ENCODE data around the gene SPATC1L.

The SPATC1L gene

GRCh38 chr21:46131838-46132651 is 52.2 kb downstream of the SPATC1L start:
- DNase-seq (ENCODE audit: low read depth), result no peak

- DNase-seq (ENCODE audit: low read depth), result no peak
Observed at GRCh38 chr21:46131588-46131837, 52.7 kb downstream of the SPATC1L start.

DNA sequence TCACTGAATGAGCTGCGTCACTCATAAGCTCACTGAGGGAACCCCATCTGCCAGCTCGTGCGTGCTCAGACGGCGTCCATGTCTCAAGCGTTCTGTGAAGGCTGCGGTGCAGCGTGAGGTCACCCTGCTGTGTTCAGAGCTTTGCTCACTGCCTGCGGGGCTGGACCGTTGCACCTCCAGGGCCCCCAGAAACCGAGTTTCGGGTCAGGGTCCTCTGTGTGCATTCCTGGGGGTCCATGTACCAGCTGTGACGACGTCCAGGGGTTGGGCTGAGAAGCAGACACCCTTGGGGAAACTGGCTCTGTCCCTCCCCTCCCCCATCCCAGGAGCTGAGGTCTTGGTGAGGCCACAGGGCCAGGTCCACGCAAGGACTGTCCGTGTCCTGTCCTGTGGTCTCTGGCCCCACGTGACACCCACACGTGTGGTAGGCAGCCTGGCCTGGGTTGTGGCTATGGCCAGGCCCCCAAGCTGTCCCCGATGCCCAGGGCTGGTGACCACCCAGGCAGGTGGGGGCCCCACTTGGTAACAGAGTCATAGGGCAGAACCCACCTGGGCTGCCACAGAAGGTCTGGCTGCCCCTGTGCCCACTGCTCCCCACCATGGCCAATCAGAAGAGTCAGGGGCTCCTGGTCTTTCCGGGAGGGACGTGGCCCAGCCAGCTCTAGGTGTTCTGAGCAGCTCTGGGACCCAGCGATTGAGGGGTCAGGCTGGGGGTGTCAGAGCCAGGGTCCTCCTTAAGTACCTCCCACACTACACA is 53.2 kb downstream of the SPATC1L start:
- DNase-seq (ENCODE audit: low read depth), result no peak

DNA sequence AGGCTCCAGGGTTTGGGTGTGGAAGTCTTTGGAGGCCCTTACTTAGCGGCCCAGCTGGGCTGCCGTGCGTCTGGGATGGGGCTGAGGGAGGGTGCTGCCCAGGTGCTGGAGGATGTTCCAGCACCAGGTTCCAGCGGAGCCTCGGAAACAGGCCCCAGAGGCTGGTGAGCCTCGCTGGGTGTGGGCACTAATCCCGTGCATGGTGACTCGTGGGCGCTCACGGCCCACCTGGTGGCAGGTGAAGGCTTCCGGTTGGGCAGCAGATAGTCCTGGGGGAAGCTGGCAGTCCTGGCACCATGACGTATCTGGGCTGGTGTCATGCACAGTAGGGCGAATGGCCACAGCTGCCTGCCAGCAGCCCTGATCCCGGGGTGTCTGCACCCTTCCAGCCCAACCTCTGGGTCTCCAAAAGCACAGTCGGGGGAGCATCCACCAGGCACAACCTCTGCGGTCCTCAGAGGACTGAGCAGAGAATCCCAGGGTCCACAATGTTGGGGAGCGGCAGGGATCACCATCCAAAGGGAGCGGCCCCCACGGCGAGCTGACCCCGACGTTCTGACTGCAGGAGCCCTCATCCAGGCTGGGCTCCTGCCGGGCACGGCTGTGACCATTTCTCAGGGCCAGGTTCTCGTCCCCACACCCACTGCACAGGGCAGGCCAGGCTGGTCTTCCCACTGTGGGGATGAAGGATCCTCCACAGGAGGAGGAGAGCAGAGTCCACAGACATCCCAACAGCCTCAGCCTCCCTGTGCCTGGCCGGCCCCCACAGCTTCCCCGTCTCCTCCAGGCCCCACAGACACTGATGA is 54.2 kb downstream of the SPATC1L start:
- no peak for DNase-seq (ENCODE audit: low read depth)

DNA sequence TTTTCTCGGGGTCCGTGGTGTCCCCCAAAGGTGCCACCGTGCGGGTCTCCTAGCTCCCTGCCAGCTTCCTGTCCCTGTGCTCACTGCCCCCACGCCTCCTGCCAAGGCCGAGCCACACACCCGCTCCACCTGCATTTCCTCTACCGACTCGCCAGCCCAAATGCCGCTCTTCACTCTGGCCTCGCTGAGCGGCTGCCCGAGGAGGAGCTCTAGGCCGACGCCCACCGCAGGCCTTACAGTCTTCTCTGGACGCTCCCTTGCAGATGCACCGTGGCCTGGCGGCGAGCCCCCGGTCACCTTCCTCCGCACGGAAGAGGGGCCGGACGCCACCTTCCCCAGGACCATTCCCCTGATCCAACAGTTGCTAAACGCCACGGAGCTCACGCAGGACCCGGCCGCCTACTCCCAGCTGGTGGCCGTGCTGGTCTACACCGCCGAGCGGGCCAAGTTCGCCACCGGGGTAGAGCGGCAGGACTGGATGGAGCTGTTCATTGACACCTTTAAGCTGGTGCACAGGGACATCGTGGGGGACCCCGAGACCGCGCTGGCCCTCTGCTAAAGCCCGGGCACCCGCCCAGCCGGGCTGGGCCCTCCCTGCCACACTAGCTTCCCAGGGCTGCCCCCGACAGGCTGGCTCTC is 55.2 kb downstream of the SPATC1L start:
- no peak for DNase-seq (ENCODE audit: low read depth)

DNA sequence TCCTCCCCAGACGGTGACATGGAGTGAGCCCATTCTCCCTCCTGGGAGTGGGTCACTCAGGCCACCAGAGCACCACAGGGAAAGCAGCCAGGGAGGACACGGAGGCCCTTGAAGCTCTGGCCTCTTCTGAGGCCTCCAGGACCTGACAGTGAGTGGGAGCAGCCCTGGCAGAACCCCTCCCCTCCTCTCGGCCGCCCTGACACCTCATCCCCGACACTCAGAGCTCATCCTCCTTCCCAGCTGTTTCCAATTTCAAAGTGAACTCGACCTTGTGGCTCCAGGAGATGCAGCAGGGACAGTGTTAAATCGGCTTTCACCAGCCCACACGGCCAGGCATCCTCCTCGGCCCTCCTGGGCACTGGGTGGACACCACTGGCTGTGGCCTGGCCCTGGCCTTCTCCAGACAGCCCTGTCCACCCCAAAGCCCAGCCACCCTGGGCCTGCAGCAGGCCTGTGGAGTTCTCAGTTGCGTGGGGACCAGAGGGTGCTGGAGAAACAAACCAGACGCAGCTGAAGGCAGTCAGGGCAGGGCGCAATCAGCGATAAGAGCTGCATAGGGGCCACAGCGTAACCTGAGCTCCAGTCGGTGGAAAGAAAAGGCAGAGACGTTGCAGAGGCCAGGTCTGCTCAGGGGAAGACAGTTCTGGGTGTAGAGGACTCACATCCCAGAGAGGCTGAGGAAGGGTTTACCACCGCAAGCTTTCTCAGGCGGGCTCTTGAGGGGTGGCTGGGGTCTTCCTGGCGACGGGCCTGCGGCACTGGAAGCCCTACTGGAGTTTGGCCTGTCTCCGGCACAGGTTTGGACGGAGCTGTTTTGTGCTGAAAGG is 55.9 kb downstream of the SPATC1L start:
- no peak for DNase-seq (ENCODE audit: low read depth)

GRCh38 chr21:46127239-46128105 is 56.8 kb downstream of the SPATC1L start:
- DNase-seq (ENCODE audit: low read depth), result no peak

GRCh38 chr21:46126309-46127238 is 57.7 kb downstream of the SPATC1L start:
- DNase-seq (ENCODE audit: low read depth), result no peak

GRCh38 chr21:46125846-46126301 is 58.4 kb downstream of the SPATC1L start:
- DNase-seq (ENCODE audit: low read depth), result no peak

DNA sequence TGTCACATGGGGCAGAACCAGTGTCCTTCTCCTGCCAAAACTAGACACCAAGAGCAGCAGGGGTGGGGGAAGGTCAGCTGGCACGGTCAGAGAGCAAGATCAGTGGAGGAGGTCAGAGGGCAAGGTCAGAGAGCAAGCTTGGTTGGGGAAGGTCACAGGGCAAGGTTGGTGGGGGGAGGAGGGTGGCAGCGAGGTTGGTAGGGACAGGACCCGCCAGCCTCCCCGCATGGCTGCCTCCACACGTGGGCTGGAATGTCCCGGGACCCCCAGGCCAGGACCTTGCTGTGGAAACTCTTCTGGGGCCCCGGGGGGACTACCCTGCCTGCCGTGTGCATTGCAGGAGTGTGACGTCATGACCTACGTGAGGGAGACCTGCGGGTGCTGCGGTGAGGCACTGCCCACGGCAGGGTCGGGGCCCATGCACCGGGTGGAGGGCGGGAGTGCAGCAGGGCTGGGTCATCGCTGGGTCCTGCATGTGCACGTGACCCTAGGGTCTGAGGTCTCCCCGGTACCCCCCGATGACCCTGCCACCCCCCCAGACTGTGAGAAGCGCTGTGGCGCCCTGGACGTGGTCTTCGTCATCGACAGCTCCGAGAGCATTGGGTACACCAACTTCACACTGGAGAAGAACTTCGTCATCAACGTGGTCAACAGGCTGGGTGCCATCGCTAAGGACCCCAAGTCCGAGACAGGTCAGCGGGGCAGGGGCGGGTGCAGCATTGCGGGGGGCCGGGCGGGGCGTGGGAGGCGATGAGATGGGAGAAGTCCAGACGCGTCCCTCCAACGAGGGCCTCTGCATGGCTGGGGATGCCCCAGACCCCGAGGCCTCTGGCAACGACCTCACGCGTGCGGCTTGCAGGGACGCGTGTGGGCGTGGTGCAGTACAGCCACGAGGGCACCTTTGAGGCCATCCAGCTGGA is 59.1 kb downstream of the SPATC1L start:
- no peak for DNase-seq (ENCODE audit: low read depth)

- DNase-seq (ENCODE audit: low read depth), result no peak
Observed at GRCh38 chr21:46124083-46124925, 60.0 kb downstream of the SPATC1L start.

DNA sequence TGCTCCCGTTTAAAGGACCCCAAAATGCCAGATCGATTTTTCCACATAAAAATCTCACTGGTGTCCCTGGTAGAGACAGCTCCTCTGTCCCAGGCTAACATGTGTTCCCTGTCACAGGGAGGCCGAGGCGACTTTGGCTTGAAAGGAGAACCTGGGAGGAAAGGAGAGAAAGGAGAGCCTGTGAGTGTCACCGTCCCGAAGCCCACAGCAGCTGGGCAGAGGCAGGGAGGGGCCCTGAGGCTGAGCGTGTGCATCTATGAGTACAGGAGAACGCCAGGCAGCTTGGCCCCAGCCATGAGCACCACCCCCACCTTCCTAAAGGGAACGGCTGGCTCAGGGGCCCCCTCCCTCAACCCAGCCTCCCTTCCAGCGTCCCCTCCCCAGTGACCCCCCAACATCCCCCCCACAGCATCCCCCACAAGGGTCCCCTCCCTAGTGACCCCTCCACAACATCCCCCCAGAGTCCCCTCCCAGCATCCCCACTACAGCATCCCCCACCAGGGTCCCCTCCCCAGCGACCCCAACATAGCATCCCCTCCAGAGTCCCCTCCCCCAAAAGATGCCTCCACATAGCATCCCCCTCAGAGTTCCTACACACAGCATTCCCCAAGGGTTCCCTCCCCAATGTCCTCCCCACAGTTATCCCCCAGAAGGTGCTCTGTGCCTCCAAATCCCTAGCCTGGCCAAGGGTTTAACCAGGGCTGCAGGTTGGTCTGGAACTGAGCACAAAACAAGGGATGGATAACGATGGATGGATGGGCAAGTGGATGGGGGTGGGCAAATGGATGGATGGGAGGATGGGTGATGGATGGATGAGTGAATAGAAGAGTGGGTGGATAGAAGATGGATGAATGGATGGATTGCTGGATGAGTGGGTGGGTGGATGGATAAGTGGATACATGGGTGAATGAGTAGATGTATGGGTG is 61.2 kb downstream of the SPATC1L start:
- DNase-seq (ENCODE audit: low read depth), result no peak

- DNase-seq (ENCODE audit: low read depth), result no peak
Observed at GRCh38 chr21:46122237-46122671, 62.0 kb downstream of the SPATC1L start.

DNA sequence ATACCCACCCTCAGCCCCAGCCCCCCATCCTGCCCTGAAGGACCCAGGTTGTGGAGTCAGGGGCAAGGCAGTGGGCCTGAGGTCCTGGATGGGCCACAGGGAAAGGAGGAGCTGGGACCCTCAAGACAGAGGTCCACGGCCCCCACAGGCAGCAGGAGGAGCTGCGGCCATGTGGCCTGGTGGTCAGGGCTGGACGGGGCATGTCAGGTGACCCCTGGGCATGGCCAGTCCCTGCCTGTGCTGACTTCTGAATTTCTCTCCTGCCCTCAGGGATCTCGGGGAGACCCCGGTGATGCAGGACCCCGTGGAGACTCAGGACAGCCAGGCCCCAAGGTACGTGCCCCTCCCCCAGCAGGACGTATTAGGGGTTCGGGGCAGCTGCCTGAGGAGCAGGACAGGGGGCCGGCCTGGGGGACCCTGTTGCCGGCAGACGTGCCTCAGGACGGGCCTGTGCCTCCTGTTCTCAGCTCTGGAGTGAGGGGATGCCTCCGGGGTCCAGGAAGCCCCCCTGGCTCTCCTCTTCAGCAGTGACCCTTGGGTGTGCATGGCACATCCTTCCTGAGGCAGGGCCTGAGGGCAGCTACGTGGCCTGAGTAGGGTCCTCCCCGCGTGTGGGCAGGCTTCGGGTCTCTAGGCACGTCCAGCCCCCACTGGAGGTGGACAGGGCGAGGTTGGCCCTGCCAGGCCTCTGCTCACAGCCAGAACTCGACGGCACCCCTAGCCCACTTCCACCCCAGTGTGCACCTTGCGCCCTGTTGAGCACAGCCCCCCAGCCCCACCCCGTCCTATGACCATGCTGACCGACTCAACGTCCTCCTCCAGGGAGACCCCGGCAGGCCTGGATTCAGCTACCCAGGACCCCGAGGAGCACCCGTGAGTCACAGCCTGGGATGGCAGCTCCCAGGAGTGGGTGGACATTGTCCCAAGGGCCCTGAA is 62.7 kb downstream of the SPATC1L start:
- DNase-seq (ENCODE audit: low read depth), result no peak
